Central memory CD8-positive, alpha-beta T cell (primary cell): Measurements from ENCODE around the gene LGALS4.
"Not testable (repeated sequence)": the region's sequence is repeated elsewhere in the genome, so short reads cannot be mapped to it uniquely, and the experiment has no call there.

Experiments used
- ATAC-seq: fragments of 150-1000 bp; cut with Tn5 transposase; replicated peaks from 2 replicates; pipeline ENCODE4 v1.10.0; 2022; ENCODE audit warnings: mild to moderate bottlenecking, moderate FRiP score, moderate number of reproducible peaks; ENCODE audit not compliant: poor library complexity, severe bottlenecking; ENCODE audit errors: extremely low read depth
- DNase-seq, 2 donors: peaks; one replicate each; pipeline ENCODE4 v3.0.0; 2021; ENCODE audit warnings: low spot score in 2 of 2
- H3K27ac Mint-ChIP-seq: one replicate; pipeline ENCODE4 v1.8.0; 2022; ENCODE audit warnings: low read depth, mild to moderate bottlenecking, moderate library complexity, mixed read lengths
- H3K27me3 Mint-ChIP-seq: one replicate; pipeline ENCODE4 v1.8.0; 2022; ENCODE audit warnings: mixed read lengths
- H3K36me3 Mint-ChIP-seq: one replicate; pipeline ENCODE4 v1.8.0; 2022; ENCODE audit warnings: mild to moderate bottlenecking, moderate library complexity, mixed read lengths; ENCODE audit not compliant: insufficient read depth
- H3K4me1 Mint-ChIP-seq: one replicate; pipeline ENCODE4 v1.8.0; 2022; ENCODE audit warnings: mixed read lengths
- H3K4me3 Mint-ChIP-seq: one replicate; pipeline ENCODE4 v1.8.0; 2022; ENCODE audit warnings: mild to moderate bottlenecking, moderate library complexity, mixed read lengths
- H3K9me3 Mint-ChIP-seq: one replicate; pipeline ENCODE4 v1.8.0; 2022; ENCODE audit warnings: mixed read lengths

The LGALS4 gene

GRCh38 chr19:38761884-38762389, 50.8 kb downstream of the LGALS4 start:
- H3K4me1 Mint-ChIP-seq, DNase-seq, H3K9me3 Mint-ChIP-seq, H3K27ac Mint-ChIP-seq, ATAC-seq, H3K27me3 Mint-ChIP-seq, H3K36me3 Mint-ChIP-seq, H3K4me3 Mint-ChIP-seq: not testable (repeated sequence)

GRCh38 chr19:38760805-38761517, 51.8 kb downstream of the LGALS4 start:
- not testable (repeated sequence) for ATAC-seq, H3K4me1 Mint-ChIP-seq, H3K9me3 Mint-ChIP-seq, DNase-seq, H3K4me3 Mint-ChIP-seq, H3K36me3 Mint-ChIP-seq, H3K27me3 Mint-ChIP-seq, H3K27ac Mint-ChIP-seq

GRCh38 chr19:38759590-38760003, 53.1 kb downstream of the LGALS4 start:
- H3K4me3 Mint-ChIP-seq: no peak overlapping the region
- H3K36me3 Mint-ChIP-seq: peaks cover 2% of the 10 kb centered on the region
- no peaks in the 10 kb centered on the region for H3K27me3 Mint-ChIP-seq
- ATAC-seq (no peak), DNase-seq (no peak)
- H3K9me3 Mint-ChIP-seq: no peaks in the 10 kb centered on the region
- H3K27ac Mint-ChIP-seq: no peak overlapping the region
- H3K4me1 Mint-ChIP-seq: peaks cover 6% of the 10 kb centered on the region

- H3K27me3 Mint-ChIP-seq, H3K9me3 Mint-ChIP-seq, H3K27ac Mint-ChIP-seq, H3K36me3 Mint-ChIP-seq, H3K4me1 Mint-ChIP-seq, ATAC-seq, H3K4me3 Mint-ChIP-seq, DNase-seq: not testable (repeated sequence)
Observed at GRCh38 chr19:38754196-38754595, 58.5 kb downstream of the LGALS4 start.

GRCh38 chr19:38753783-38754182, 59.0 kb downstream of the LGALS4 start:
- not testable (repeated sequence) for H3K4me3 Mint-ChIP-seq, DNase-seq, ATAC-seq, H3K27me3 Mint-ChIP-seq, H3K4me1 Mint-ChIP-seq, H3K27ac Mint-ChIP-seq, H3K36me3 Mint-ChIP-seq, H3K9me3 Mint-ChIP-seq
